HEK293 (cell line): ENCODE measurements around the gene HMX3.
A peak's percentile ranks its signal among the peaks of the same experiment; 100 is the strongest.

Experiments used
- CTCF ChIA-PET: fragments of 350-600 bp; formaldehyde crosslinking; extraction: SDS; loops from one replicate; lab custom pipeline; 2021; ENCODE audit warnings: antibody characterized with exemption; lab: Yijun Ruan, JAX
- POLR2A ChIA-PET: fragments of 300-600 bp; formaldehyde crosslinking; extraction: SDS; loops from one replicate; lab custom pipeline; 2020; ENCODE audit warnings: antibody characterized with exemption, inconsistent platforms; lab: Yijun Ruan, JAX
- H3K27ac ChIP-seq: fragments of 200-500 bp; sonication (Bioruptor generic); 2 replicates; pipeline ENCODE4 v1.5.1; 2014; ENCODE audit warnings: low read depth, low read length, control low read depth, inconsistent platforms; ENCODE audit errors: extremely low read depth
- H3K36me3 ChIP-seq, 2 experiments: fragments of 200-500 bp in 1 of 2; sonication (Bioruptor generic) in 1 of 2; 1 replicate in 1 of 2; 2 replicates in 1 of 2; pipeline ENCODE4 v1.5.1; 2014 to 2017; ENCODE audit warnings: inconsistent platforms in 2 of 2, low read length in 2 of 2; ENCODE audit not compliant: control insufficient read depth in 2 of 2, insufficient read depth in 1 of 2
- H3K4me1 ChIP-seq: fragments of 200-500 bp; sonication (Bioruptor generic); 2 replicates; pipeline ENCODE4 v1.5.1; 2014; ENCODE audit warnings: mild to moderate bottlenecking, low read length, inconsistent platforms; ENCODE audit not compliant: control insufficient read depth, insufficient read depth
- H3K4me3 ChIP-seq: 2 replicates; pipeline ENCODE4 v1.5.1; 2011; ENCODE audit warnings: low read depth, mild to moderate bottlenecking, control low read depth, low read length, moderate library complexity
- H3K9me3 ChIP-seq: fragments of 200-500 bp; sonication (Bioruptor generic); 2 replicates; pipeline ENCODE4 v1.5.1; 2014; ENCODE audit warnings: low read depth, low read length, inconsistent platforms; ENCODE audit not compliant: control insufficient read depth, insufficient read depth
- KLF10 ChIP-seq: fragments of 450-650 bp; IDR thresholded peaks from 2 replicates; pipeline ENCODE4 v1.5.1; 2018; ENCODE audit warnings: missing biosample characterization, mild to moderate bottlenecking, missing genetic modification characterization
- KLF16 ChIP-seq: fragments of 450-650 bp; formaldehyde crosslinking; IDR thresholded peaks from 2 replicates; pipeline ENCODE4 v1.5.1; 2017; ENCODE audit warnings: missing biosample characterization, missing genetic modification characterization
- KLF8 ChIP-seq: fragments of 450-650 bp; formaldehyde crosslinking; IDR thresholded peaks from 2 replicates; pipeline ENCODE4 v1.5.1; 2016; ENCODE audit warnings: missing biosample characterization, missing genetic modification characterization
- MEIS1 ChIP-seq: sonication (generic); formaldehyde crosslinking; IDR thresholded peaks from 2 replicates; pipeline ENCODE4 v1.8.1; 2022; ENCODE audit warnings: missing genetic modification reagents, mild to moderate bottlenecking, borderline replicate concordance
- OSR2 ChIP-seq: fragments of 450-650 bp; formaldehyde crosslinking; IDR thresholded peaks from 2 replicates; pipeline ENCODE4 v1.5.1; 2016; ENCODE audit warnings: missing biosample characterization, missing genetic modification characterization
- SP7 ChIP-seq: fragments of 450-650 bp; formaldehyde crosslinking; IDR thresholded peaks from 2 replicates; pipeline ENCODE4 v1.5.1; 2016; ENCODE audit warnings: missing biosample characterization, missing genetic modification characterization
- TCF7L2 ChIP-seq: IDR thresholded peaks from 2 replicates; pipeline ENCODE4 v1.6.1; 2011; ENCODE audit warnings: low read depth, mild to moderate bottlenecking, inconsistent platforms, low read length, moderate library complexity, borderline replicate concordance
- ZBTB17 ChIP-seq: fragments of 450-650 bp; formaldehyde crosslinking; IDR thresholded peaks from 2 replicates; pipeline ENCODE4 v1.5.1; 2016; ENCODE audit warnings: missing biosample characterization, missing genetic modification characterization
- ZBTB8A ChIP-seq: fragments of 450-650 bp; formaldehyde crosslinking; IDR thresholded peaks from 2 replicates; pipeline ENCODE4 v1.5.1; 2016; ENCODE audit warnings: missing biosample characterization, missing genetic modification characterization
- ZNF174 ChIP-seq: fragments of 450-650 bp; formaldehyde crosslinking; IDR thresholded peaks from 2 replicates; pipeline ENCODE4 v1.5.0; 2017; ENCODE audit warnings: missing biosample characterization, mild to moderate bottlenecking, missing genetic modification characterization
- ZNF324 ChIP-seq: fragments of 450-650 bp; formaldehyde crosslinking; IDR thresholded peaks from 2 replicates; pipeline ENCODE4 v1.5.1; 2016; ENCODE audit warnings: missing biosample characterization, missing genetic modification characterization
- ZNF416 ChIP-seq: fragments of 450-650 bp; formaldehyde crosslinking; IDR thresholded peaks from 2 replicates; pipeline ENCODE4 v1.5.1; 2016; ENCODE audit warnings: missing biosample characterization, missing genetic modification characterization
- ZNF501 ChIP-seq: fragments of 450-650 bp; formaldehyde crosslinking; IDR thresholded peaks from 2 replicates; pipeline ENCODE4 v1.5.1; 2016; ENCODE audit warnings: missing biosample characterization, missing genetic modification characterization
- ZNF621 ChIP-seq: fragments of 450-650 bp; formaldehyde crosslinking; IDR thresholded peaks from 2 replicates; pipeline ENCODE4 v1.5.1; 2017; ENCODE audit warnings: missing biosample characterization, missing genetic modification characterization
- ZNF677 ChIP-seq: fragments of 450-650 bp; IDR thresholded peaks from 2 replicates; pipeline ENCODE4 v1.5.0; 2018; ENCODE audit warnings: missing biosample characterization, mild to moderate bottlenecking, missing genetic modification characterization, moderate library complexity
- ZNF785 ChIP-seq: fragments of 450-650 bp; formaldehyde crosslinking; IDR thresholded peaks from 2 replicates; pipeline ENCODE4 v1.5.1; 2016; ENCODE audit warnings: missing biosample characterization, missing genetic modification characterization
- ZNF843 ChIP-seq: fragments of 450-650 bp; formaldehyde crosslinking; IDR thresholded peaks from 2 replicates; pipeline ENCODE4 v1.5.1; 2016; ENCODE audit warnings: missing biosample characterization, missing genetic modification characterization
- ZSCAN16 ChIP-seq: fragments of 450-650 bp; formaldehyde crosslinking; IDR thresholded peaks from 2 replicates; pipeline ENCODE4 v1.5.1; 2016; ENCODE audit warnings: missing biosample characterization, missing genetic modification characterization
- TF ChIP-seq, protein P1 (sequence below): fragments of 450-650 bp; formaldehyde crosslinking; IDR thresholded peaks from 2 replicates; pipeline ENCODE4 v1.5.1; 2016; ENCODE audit warnings: missing biosample characterization, missing genetic modification characterization
- TF ChIP-seq, protein P2 (sequence below): fragments of 450-650 bp; formaldehyde crosslinking; IDR thresholded peaks from 2 replicates; pipeline ENCODE4 v1.5.1; 2017; ENCODE audit warnings: missing biosample characterization, mild to moderate bottlenecking, missing genetic modification characterization, moderate library complexity
- TF ChIP-seq, protein P3 (sequence below): fragments of 450-650 bp; IDR thresholded peaks from 2 replicates; pipeline ENCODE4 v1.5.1; 2018; ENCODE audit warnings: missing biosample characterization, mild to moderate bottlenecking, missing genetic modification characterization
- TF ChIP-seq, protein P4 (sequence below): fragments of 450-650 bp; formaldehyde crosslinking; IDR thresholded peaks from 2 replicates; pipeline ENCODE4 v1.5.1; 2017; ENCODE audit warnings: missing biosample characterization, missing genetic modification characterization
- TF ChIP-seq, protein P5 (sequence below): fragments of 450-650 bp; formaldehyde crosslinking; IDR thresholded peaks from 2 replicates; pipeline ENCODE4 v1.5.1; 2016; ENCODE audit warnings: missing biosample characterization, missing genetic modification characterization
- TF ChIP-seq, protein P6 (sequence below): fragments of 450-650 bp; formaldehyde crosslinking; IDR thresholded peaks from 2 replicates; pipeline ENCODE4; 2016; ENCODE audit warnings: missing biosample characterization, missing genetic modification characterization

Gene HMX3

DNA sequence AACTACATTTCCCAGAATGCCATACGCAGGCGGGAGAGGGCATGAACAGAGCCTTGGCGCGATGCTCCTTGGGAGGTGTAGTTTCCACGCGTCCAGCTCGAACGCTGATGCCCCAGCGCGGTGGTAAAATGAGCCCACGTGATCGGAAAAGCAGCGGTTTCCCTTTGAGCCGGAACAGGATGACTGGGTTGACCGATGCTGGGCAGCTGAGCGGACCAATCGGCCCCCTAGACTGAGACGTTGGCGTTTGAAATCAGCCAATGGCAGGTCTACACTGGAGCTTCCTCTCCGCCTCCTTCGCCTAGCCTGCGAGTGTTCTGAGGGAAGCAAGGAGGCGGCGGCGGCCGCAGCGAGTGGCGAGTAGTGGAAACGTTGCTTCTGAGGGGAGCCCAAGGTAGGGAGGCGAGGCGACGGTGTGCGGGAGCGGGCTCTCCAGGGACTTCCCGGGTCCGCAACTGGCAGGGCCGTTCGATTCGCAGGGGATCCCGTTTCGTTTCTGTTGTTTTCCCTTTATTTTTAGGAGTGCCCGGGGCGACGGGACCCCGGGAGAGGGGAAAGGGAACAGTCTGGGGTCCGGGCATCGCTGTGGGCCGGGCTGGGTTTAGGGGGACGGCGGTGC lies 18.4 kb downstream of the HMX3 start, which contains the start of gene BUB3 (continued):
- TF ChIP-seq, protein P1, sequence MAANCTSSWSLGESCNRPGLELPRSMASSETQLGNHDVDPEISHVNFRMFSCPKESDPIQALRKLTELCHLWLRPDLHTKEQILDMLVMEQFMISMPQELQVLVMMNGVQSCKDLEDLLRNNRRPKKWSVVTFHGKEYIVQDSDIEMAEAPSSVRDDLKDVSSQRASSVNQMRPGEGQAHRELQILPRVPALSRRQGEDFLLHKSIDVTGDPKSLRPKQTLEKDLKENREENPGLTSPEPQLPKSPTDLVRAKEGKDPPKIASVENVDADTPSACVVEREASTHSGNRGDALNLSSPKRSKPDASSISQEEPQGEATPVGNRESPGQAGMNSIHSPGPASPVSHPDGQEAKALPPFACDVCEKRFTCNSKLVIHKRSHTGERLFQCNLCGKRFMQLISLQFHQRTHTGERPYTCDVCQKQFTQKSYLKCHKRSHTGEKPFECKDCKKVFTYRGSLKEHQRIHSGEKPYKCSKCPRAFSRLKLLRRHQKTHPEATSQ, result peak; percentile 51; the same call in 1 of the 2 replicates
- TF ChIP-seq ZSCAN16 (tag by site-specific recombination) (0 out of 2 replicates have a peak, but pooled peaks have one; percentile 54), ZNF621 (no peak), ZNF174 (no peak), ZNF677 (tag by site-specific recombination) (no peak), ZBTB17 (tag by site-specific recombination) (peak; percentile 85), KLF10 (tag by site-specific recombination) (peak; percentile 25; the same call in 1 of the 2 replicates), KLF8 (peak; percentile 22), TCF7L2 (peak; percentile 48; the same call in 1 of the 2 replicates), KLF16 (peak; percentile 20; the same call in 1 of the 2 replicates), SP7 (tag by site-specific recombination) (peak; percentile 69; the same call in 1 of the 2 replicates), ZBTB8A (tag by site-specific recombination) (peak; percentile 60; the same call in 1 of the 2 replicates), ZNF324 (tag by site-specific recombination) (peak; percentile 40; the same call in 1 of the 2 replicates), ZNF843 (tag by site-specific recombination) (peak; percentile 53)
- TF ChIP-seq, protein P2, sequence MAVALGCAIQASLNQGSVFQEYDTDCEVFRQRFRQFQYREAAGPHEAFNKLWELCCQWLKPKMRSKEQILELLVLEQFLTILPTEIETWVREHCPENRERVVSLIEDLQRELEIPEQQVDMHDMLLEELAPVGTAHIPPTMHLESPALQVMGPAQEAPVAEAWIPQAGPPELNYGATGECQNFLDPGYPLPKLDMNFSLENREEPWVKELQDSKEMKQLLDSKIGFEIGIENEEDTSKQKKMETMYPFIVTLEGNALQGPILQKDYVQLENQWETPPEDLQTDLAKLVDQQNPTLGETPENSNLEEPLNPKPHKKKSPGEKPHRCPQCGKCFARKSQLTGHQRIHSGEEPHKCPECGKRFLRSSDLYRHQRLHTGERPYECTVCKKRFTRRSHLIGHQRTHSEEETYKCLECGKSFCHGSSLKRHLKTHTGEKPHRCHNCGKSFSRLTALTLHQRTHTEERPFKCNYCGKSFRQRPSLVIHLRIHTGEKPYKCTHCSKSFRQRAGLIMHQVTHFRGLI, result peak; percentile 97
- TF ChIP-seq, protein P3, sequence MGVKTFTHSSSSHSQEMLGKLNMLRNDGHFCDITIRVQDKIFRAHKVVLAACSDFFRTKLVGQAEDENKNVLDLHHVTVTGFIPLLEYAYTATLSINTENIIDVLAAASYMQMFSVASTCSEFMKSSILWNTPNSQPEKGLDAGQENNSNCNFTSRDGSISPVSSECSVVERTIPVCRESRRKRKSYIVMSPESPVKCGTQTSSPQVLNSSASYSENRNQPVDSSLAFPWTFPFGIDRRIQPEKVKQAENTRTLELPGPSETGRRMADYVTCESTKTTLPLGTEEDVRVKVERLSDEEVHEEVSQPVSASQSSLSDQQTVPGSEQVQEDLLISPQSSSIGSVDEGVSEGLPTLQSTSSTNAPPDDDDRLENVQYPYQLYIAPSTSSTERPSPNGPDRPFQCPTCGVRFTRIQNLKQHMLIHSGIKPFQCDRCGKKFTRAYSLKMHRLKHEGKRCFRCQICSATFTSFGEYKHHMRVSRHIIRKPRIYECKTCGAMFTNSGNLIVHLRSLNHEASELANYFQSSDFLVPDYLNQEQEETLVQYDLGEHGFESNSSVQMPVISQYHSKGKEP (tag by site-specific recombination), result no peak

DNA sequence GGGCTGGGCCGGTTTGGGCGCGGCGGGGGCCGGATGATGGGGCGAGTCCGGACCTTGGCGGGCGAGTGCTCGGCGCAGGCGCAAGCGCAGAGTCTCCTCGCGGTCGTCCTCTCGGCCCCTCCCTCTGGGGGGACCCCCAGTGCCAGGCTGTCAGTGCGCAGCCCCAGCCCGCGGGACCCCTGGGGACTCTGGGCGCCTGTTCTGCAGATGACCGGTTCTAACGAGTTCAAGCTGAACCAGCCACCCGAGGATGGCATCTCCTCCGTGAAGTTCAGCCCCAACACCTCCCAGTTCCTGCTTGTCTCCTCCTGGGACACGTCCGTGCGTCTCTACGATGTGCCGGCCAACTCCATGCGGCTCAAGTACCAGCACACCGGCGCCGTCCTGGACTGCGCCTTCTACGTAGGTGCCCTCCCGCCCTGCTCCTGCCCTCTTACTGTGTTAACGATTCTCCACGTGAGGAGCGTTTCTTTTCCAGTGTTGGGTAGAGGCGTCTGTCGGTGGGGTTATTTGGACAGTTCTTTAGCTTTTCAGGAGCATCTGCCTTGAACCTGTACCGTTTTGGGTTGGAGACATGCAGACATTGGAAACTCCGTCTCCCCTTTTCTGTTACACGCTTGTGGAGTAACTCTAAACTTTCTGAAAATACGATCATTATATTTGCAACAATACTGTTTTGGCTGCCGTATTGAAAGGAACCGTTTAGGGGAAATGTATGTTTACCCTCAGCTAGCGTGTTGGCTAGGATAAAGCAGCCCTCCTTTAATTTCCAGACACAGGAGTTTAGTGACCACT lies 19.1 kb downstream of the HMX3 start:
- H3K27ac ChIP-seq, result peak overlapping the region; percentile 95
- ChIA-PET POLR2A (interaction anchor here (1.0 to 1.3 kb wide), 4 partner anchors 13 to 147 kb away, joined by 3 to 10 read pairs (median 6); partner anchors contain the start of genes ACADSB and IKZF5), CTCF (interaction anchor here (0.6 kb wide), 1 partner anchor 361 kb away, joined by 3 read pairs; no protein-coding TSS in a partner anchor)
- TF ChIP-seq ZNF501 (tag by site-specific recombination) (no peak), MEIS1 (CRISPR knock-in tag) (no peak), OSR2 (tag by site-specific recombination) (no peak), ZNF416 (tag by site-specific recombination) (no peak), ZNF785 (tag by site-specific recombination) (no peak)
- TF ChIP-seq, protein P4, sequence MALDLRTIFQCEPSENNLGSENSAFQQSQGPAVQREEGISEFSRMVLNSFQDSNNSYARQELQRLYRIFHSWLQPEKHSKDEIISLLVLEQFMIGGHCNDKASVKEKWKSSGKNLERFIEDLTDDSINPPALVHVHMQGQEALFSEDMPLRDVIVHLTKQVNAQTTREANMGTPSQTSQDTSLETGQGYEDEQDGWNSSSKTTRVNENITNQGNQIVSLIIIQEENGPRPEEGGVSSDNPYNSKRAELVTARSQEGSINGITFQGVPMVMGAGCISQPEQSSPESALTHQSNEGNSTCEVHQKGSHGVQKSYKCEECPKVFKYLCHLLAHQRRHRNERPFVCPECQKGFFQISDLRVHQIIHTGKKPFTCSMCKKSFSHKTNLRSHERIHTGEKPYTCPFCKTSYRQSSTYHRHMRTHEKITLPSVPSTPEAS, result no peak
- TF ChIP-seq, protein P5, sequence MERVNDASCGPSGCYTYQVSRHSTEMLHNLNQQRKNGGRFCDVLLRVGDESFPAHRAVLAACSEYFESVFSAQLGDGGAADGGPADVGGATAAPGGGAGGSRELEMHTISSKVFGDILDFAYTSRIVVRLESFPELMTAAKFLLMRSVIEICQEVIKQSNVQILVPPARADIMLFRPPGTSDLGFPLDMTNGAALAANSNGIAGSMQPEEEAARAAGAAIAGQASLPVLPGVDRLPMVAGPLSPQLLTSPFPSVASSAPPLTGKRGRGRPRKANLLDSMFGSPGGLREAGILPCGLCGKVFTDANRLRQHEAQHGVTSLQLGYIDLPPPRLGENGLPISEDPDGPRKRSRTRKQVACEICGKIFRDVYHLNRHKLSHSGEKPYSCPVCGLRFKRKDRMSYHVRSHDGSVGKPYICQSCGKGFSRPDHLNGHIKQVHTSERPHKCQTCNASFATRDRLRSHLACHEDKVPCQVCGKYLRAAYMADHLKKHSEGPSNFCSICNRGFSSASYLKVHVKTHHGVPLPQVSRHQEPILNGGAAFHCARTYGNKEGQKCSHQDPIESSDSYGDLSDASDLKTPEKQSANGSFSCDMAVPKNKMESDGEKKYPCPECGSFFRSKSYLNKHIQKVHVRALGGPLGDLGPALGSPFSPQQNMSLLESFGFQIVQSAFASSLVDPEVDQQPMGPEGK (tag by site-specific recombination), result peak; percentile 94
- TF ChIP-seq, protein P6, sequence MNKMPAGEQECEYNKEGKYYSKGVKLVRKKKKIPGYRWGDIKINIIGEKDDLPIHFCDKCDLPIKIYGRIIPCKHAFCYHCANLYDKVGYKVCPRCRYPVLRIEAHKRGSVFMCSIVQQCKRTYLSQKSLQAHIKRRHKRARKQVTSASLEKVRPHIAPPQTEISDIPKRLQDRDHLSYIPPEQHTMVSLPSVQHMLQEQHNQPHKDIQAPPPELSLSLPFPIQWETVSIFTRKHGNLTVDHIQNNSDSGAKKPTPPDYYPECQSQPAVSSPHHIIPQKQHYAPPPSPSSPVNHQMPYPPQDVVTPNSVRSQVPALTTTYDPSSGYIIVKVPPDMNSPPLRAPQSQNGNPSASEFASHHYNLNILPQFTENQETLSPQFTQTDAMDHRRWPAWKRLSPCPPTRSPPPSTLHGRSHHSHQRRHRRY (tag by site-specific recombination), result no peak

More for the DNA sequence above, 19.1 kb downstream of the HMX3 start:
- Histone ChIP-seq H3K4me3 (peak overlapping the region; percentile 93), H3K9me3 (no peaks in the 10 kb centered on the region), H3K36me3 (peaks cover 36 to 51% of the 10 kb centered on the region in 2 experiments), H3K4me1 (peaks cover 13% of the 10 kb centered on the region)
